ENCODE measurements around the gene DOCK6. TPM values are rescaled to one million over a fixed set of nuclear protein-coding genes. Genes with fewer than 3 reads are reported as not detected.

The DOCK6 gene
- total RNA-seq, 1 experiment from 2014 or later = 54.8 TPM

GRCh38 chr19:11203194-11204075 is 58.9 kb downstream of the DOCK6 start:
- H3K9me3 Mint-ChIP-seq (ENCODE audit: low read depth, unreplicated experiment) = no peaks in the 10 kb centered on the region
- CTCF ChIA-PET = interaction anchor here (0.6 to 1.7 kb wide), 5 partner anchors 14 to 112 kb away, joined by 4 to 5 read pairs (median 4); no protein-coding TSS in a partner anchor
- H3K27me3 Mint-ChIP-seq (ENCODE audit: unreplicated experiment) = no peaks in the 10 kb centered on the region
- intact Hi-C loops (cut with micrococcal nuclease; ENCODE audit: unreplicated experiment) = loop anchor here (2.0 to 10.0 kb wide), 2 partner anchors 67 to 169 kb away; no protein-coding TSS in a partner anchor
- DNase-seq = peak; percentile 69
- peaks cover 25% of the 10 kb centered on the region for H3K36me3 Mint-ChIP-seq (ENCODE audit: insufficient read depth, unreplicated experiment)
- TF ChIP-seq CTCF (IDR thresholded peaks at IDR 0.05; ENCODE audit: unreplicated experiment) = peak; percentile 81
- H3K4me1 Mint-ChIP-seq (ENCODE audit: low read depth, unreplicated experiment) = peaks cover 20% of the 10 kb centered on the region
- H3K27ac Mint-ChIP-seq (ENCODE audit: unreplicated experiment) = peak overlapping the region; percentile 50
- no peak overlapping the region for H3K4me3 Mint-ChIP-seq (ENCODE audit: low read depth, unreplicated experiment)
- no TSS peak for BruUV-seq (replicated peaks)

- no peaks in the 10 kb centered on the region for H3K27me3 Mint-ChIP-seq (ENCODE audit: unreplicated experiment)
- no peak overlapping the region for H3K27ac Mint-ChIP-seq (ENCODE audit: unreplicated experiment)
- H3K36me3 Mint-ChIP-seq (ENCODE audit: insufficient read depth, unreplicated experiment) = peaks cover 21% of the 10 kb centered on the region
- CTCF ChIA-PET = interaction anchor here (1.3 to 1.7 kb wide), 2 partner anchors 64 to 77 kb away, joined by 4 to 5 read pairs; no protein-coding TSS in a partner anchor
- TF ChIP-seq CTCF (IDR thresholded peaks at IDR 0.05; ENCODE audit: unreplicated experiment) = no peak
- no peak for DNase-seq
- no peaks in the 10 kb centered on the region for H3K9me3 Mint-ChIP-seq (ENCODE audit: low read depth, unreplicated experiment)
- no TSS peak for BruUV-seq (replicated peaks)
- intact Hi-C loops (cut with micrococcal nuclease; ENCODE audit: unreplicated experiment) = loop anchor here (2.0 to 10.0 kb wide), 2 partner anchors 66 to 168 kb away; no protein-coding TSS in a partner anchor
- peaks cover 20% of the 10 kb centered on the region for H3K4me1 Mint-ChIP-seq (ENCODE audit: low read depth, unreplicated experiment)
- no peak overlapping the region for H3K4me3 Mint-ChIP-seq (ENCODE audit: low read depth, unreplicated experiment)
Observed at GRCh38 chr19:11202488-11203193, 59.7 kb downstream of the DOCK6 start.

GRCh38 chr19:11201791-11202190 is 60.5 kb downstream of the DOCK6 start:
- H3K9me3 Mint-ChIP-seq (ENCODE audit: low read depth, unreplicated experiment) = no peaks in the 10 kb centered on the region
- CTCF ChIA-PET = no interaction called here

More at GRCh38 chr19:11201791-11202190, 60.5 kb downstream of the DOCK6 start:
- Mint-ChIP-seq H3K4me1 (ENCODE audit: low read depth, unreplicated experiment) (peaks cover 20% of the 10 kb centered on the region), H3K27me3 (ENCODE audit: unreplicated experiment) (no peaks in the 10 kb centered on the region), H3K36me3 (ENCODE audit: insufficient read depth, unreplicated experiment) (peaks cover 27% of the 10 kb centered on the region), H3K4me3 (ENCODE audit: low read depth, unreplicated experiment) (no peak overlapping the region), H3K27ac (ENCODE audit: unreplicated experiment) (no peak overlapping the region)
- DNase-seq = no peak
- TF ChIP-seq CTCF (IDR thresholded peaks at IDR 0.05; ENCODE audit: unreplicated experiment) = no peak
- intact Hi-C loops (cut with micrococcal nuclease; ENCODE audit: unreplicated experiment) = loop anchor here (2.0 to 10.0 kb wide), 2 partner anchors 65 to 167 kb away; no protein-coding TSS in a partner anchor
- no TSS peak for BruUV-seq (replicated peaks)
